Activated naive CD4-positive, alpha-beta T cell treated with anti-CD3 and anti-CD28 coated beads, Interleukin-2, amount 50 U/mL, for 24 hours (primary cell): ENCODE results near the gene AOAH.

ENCODE experiments used
- H3K27ac Mint-ChIP-seq: one replicate; pipeline ENCODE4 v1.8.0; 2021; ENCODE audit warnings: mild to moderate bottlenecking, mixed read lengths
- H3K27me3 Mint-ChIP-seq: one replicate; pipeline ENCODE4 v1.8.0; 2021; ENCODE audit warnings: mixed read lengths
- H3K36me3 Mint-ChIP-seq: one replicate; pipeline ENCODE4 v1.8.0; 2021; ENCODE audit warnings: mixed read lengths
- H3K4me1 Mint-ChIP-seq: one replicate; pipeline ENCODE4 v1.8.0; 2021; ENCODE audit warnings: mixed read lengths
- H3K4me3 Mint-ChIP-seq: one replicate; pipeline ENCODE4 v1.8.0; 2021; ENCODE audit warnings: mild to moderate bottlenecking, mixed read lengths
- H3K9me3 Mint-ChIP-seq: one replicate; pipeline ENCODE4 v1.8.0; 2021; ENCODE audit warnings: mixed read lengths

The AOAH gene

DNA sequence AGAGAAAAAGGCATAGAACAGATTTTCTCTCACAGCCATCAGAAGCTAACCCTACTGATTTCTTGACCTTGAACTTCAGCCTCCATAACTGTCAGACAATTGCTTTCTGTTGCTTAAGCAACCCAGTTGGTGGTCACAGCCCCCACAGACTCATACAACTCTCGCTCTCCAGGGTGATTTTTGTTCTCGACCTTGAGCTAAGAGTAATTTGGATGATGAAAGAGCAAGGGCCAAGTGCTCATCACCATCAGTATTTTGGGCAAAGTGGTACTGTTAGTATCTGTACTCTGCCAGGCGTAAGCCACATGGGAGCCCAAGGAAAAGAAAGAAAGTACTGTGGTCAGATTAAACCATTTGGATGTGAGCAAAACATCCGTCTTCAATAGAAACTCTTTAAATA lies 81.9 kb downstream of the AOAH start:
- no peaks in the 10 kb centered on the region for H3K27me3 Mint-ChIP-seq
- no peaks in the 10 kb centered on the region for H3K9me3 Mint-ChIP-seq
- H3K4me1 Mint-ChIP-seq, result peaks cover 91% of the 10 kb centered on the region
- H3K36me3 Mint-ChIP-seq, result no peaks in the 10 kb centered on the region
- H3K4me3 Mint-ChIP-seq, result no peak overlapping the region
- no peak overlapping the region for H3K27ac Mint-ChIP-seq

- Mint-ChIP-seq H3K36me3 (no peaks in the 10 kb centered on the region), H3K9me3 (no peaks in the 10 kb centered on the region), H3K4me1 (peaks cover 95% of the 10 kb centered on the region), H3K4me3 (no peak overlapping the region), H3K27ac (no peak overlapping the region), H3K27me3 (no peaks in the 10 kb centered on the region)
These were observed 82.3 kb downstream of the AOAH start for GRCh38 chr7:36642010-36642409.

- H3K4me3 Mint-ChIP-seq, result no peak overlapping the region
- peaks cover 96% of the 10 kb centered on the region for H3K4me1 Mint-ChIP-seq
- H3K9me3 Mint-ChIP-seq, result no peaks in the 10 kb centered on the region
- H3K36me3 Mint-ChIP-seq, result no peaks in the 10 kb centered on the region
- H3K27me3 Mint-ChIP-seq, result no peaks in the 10 kb centered on the region
- no peak overlapping the region for H3K27ac Mint-ChIP-seq
These were observed 83.6 kb downstream of the AOAH start for GRCh38 chr7:36640682-36641081.

GRCh38 chr7:36639826-36640225 lies 84.5 kb downstream of the AOAH start:
- peaks cover 91% of the 10 kb centered on the region for H3K4me1 Mint-ChIP-seq
- no peaks in the 10 kb centered on the region for H3K36me3 Mint-ChIP-seq

DNA sequence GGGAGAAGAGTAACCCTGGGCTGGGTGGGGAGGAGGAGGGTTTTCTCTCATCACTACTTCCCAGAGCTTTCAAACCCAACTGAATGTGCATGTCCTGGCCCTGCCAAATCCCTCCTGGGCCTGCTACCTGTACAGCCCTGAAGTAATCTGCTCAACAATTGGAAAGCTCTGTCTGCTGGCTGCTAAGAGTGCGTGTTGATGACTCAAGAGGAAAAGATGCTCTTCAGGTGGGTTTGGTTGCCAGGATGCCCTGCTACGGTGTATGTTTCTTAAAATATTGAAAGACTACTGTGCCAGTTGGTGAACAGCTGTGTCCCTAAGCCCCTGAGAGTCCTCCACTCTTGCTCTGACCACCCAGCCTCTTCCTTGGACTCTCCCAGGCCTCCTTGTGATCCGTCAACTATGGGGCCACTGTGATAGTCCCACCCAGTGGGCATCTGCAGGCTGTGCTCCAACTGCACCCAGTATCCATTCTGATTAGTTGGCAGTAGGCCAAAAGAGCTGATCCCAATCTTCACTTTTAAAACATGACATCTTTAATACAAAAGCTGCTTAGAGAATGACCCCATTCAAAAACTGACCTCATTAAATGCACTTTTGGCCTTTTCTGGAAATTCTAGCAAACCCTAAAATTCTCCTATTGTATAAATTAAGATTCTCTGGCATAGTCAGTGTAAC lies 85.6 kb downstream of the AOAH start:
- Mint-ChIP-seq H3K4me3 (peak overlapping the region; percentile 30), H3K27ac (peak overlapping the region; percentile 78), H3K9me3 (no peaks in the 10 kb centered on the region), H3K4me1 (peaks cover 84% of the 10 kb centered on the region), H3K36me3 (no peaks in the 10 kb centered on the region), H3K27me3 (no peaks in the 10 kb centered on the region)

More at GRCh38 chr7:36639826-36640225, 84.5 kb downstream of the AOAH start:
- H3K4me3 Mint-ChIP-seq, result peak overlapping the region; percentile 61
- no peaks in the 10 kb centered on the region for H3K9me3 Mint-ChIP-seq
- peak overlapping the region; percentile 38 for H3K27ac Mint-ChIP-seq
- no peaks in the 10 kb centered on the region for H3K27me3 Mint-ChIP-seq

DNA sequence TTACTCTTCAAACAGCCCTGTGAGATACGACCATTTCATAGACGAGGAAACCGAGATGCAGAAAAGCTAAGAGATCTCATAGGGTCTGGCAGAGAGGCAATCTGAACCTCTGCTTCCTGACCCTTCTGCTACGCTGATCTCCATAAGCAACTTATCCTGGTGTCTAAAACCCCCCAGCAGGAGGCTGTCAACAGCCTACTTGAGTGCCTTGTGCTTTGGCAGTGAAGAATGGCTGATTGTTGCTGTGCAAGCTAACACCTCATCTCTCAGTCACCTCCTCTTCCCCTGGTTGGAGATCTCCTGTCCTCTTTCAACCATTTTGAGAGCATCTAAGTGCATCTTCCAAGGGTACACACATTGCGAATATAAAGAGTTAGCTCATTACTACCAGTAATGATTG lies 86.2 kb downstream of the AOAH start:
- H3K27ac Mint-ChIP-seq, result no peak overlapping the region

GRCh38 chr7:36637417-36637816 lies 86.9 kb downstream of the AOAH start:
- Mint-ChIP-seq H3K27ac (peak overlapping the region; percentile 59), H3K36me3 (no peaks in the 10 kb centered on the region), H3K27me3 (no peaks in the 10 kb centered on the region), H3K4me1 (peaks cover 75% of the 10 kb centered on the region), H3K4me3 (no peak overlapping the region), H3K9me3 (no peaks in the 10 kb centered on the region)

More for the DNA sequence above, 86.2 kb downstream of the AOAH start:
- Mint-ChIP-seq H3K4me3 (no peak overlapping the region), H3K4me1 (peaks cover 78% of the 10 kb centered on the region), H3K36me3 (no peaks in the 10 kb centered on the region), H3K9me3 (no peaks in the 10 kb centered on the region), H3K27me3 (no peaks in the 10 kb centered on the region)

GRCh38 chr7:36636126-36636525 lies 88.2 kb downstream of the AOAH start:
- peaks cover 65% of the 10 kb centered on the region for H3K4me1 Mint-ChIP-seq

DNA sequence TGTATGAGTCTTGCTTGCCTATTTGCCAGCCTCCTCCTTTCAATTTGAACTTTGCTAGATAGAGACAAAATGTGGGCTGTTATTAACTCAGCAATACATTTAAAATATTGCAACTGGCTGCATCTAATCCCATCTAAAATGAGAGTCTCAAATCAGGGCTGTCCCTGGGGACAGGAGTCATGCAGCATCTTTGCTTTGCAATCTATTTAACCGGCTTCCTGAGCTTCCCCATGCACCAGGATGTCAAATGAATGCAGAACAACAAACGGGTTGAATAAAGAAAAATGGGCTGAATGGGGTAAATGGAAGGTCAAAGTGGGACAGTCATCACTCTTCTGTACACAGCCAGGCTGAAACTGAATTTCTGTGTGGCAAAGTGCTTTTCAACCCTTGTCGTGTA lies 89.2 kb downstream of the AOAH start:
- H3K27ac Mint-ChIP-seq, result no peak overlapping the region

More at GRCh38 chr7:36636126-36636525, 88.2 kb downstream of the AOAH start:
- H3K4me3 Mint-ChIP-seq, result no peak overlapping the region
- no peaks in the 10 kb centered on the region for H3K36me3 Mint-ChIP-seq
- H3K9me3 Mint-ChIP-seq, result no peaks in the 10 kb centered on the region
- no peaks in the 10 kb centered on the region for H3K27me3 Mint-ChIP-seq
- no peak overlapping the region for H3K27ac Mint-ChIP-seq

DNA sequence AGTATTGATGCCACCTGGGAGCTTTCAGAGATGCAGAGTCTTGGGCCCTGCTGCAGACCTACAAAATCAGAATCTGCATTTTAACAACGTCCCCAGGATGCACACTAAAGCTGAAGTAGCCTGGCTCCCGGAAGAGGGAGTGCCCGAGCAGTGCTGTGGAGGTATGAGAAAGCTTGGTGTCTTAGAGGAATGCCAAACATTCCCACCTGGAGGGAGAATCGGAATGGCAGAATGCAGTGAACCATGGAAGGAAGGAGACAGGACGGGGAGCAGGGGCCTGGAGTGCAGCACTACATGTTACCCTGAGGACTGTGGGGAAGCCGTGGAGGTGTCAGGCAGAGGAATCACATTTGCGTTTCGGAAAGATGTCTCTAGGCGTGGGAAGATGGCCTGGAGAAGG lies 90.9 kb downstream of the AOAH start:
- Mint-ChIP-seq H3K27ac (no peak overlapping the region), H3K27me3 (no peaks in the 10 kb centered on the region), H3K4me3 (no peak overlapping the region), H3K9me3 (no peaks in the 10 kb centered on the region), H3K4me1 (peaks cover 37% of the 10 kb centered on the region), H3K36me3 (no peaks in the 10 kb centered on the region)

More for the DNA sequence above, 89.2 kb downstream of the AOAH start:
- Mint-ChIP-seq H3K27me3 (no peaks in the 10 kb centered on the region), H3K4me1 (peaks cover 55% of the 10 kb centered on the region), H3K4me3 (no peak overlapping the region), H3K9me3 (no peaks in the 10 kb centered on the region), H3K36me3 (no peaks in the 10 kb centered on the region)

GRCh38 chr7:36630112-36630650 lies 94.1 kb downstream of the AOAH start:
- H3K27me3 Mint-ChIP-seq, result no peaks in the 10 kb centered on the region
- peaks cover 4% of the 10 kb centered on the region for H3K36me3 Mint-ChIP-seq
- H3K4me3 Mint-ChIP-seq, result no peak overlapping the region
- no peaks in the 10 kb centered on the region for H3K9me3 Mint-ChIP-seq
- peaks cover 17% of the 10 kb centered on the region for H3K4me1 Mint-ChIP-seq
- no peak overlapping the region for H3K27ac Mint-ChIP-seq

DNA sequence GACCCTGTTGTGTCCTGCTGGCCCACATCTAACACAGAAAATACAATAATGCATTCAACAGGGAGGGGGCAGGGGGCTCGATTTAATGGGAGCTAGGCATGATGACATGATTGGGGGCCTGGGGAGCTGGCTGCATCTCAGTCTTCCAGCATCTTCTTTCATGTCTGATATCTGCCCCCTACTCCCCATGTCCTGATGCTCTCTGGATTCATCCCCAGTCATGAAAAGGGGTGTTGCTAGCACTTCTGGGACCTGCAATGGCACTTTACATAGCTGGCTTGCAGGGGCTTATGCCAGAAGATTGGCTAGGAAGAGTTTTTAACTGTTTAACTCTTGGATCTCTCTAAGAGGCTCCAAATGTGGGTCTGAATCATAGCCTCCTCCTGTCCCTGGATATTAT lies 94.9 kb downstream of the AOAH start:
- H3K4me3 Mint-ChIP-seq, result no peak overlapping the region
- peaks cover 13% of the 10 kb centered on the region for H3K4me1 Mint-ChIP-seq
- no peaks in the 10 kb centered on the region for H3K27me3 Mint-ChIP-seq
- H3K9me3 Mint-ChIP-seq, result no peaks in the 10 kb centered on the region
- H3K27ac Mint-ChIP-seq, result no peak overlapping the region
- H3K36me3 Mint-ChIP-seq, result peaks cover 4% of the 10 kb centered on the region

GRCh38 chr7:36627836-36628235 lies 96.5 kb downstream of the AOAH start:
- Mint-ChIP-seq H3K4me1 (peaks cover 16% of the 10 kb centered on the region), H3K27me3 (no peaks in the 10 kb centered on the region), H3K27ac (no peak overlapping the region), H3K36me3 (peaks cover 4% of the 10 kb centered on the region), H3K9me3 (no peaks in the 10 kb centered on the region), H3K4me3 (no peak overlapping the region)

DNA sequence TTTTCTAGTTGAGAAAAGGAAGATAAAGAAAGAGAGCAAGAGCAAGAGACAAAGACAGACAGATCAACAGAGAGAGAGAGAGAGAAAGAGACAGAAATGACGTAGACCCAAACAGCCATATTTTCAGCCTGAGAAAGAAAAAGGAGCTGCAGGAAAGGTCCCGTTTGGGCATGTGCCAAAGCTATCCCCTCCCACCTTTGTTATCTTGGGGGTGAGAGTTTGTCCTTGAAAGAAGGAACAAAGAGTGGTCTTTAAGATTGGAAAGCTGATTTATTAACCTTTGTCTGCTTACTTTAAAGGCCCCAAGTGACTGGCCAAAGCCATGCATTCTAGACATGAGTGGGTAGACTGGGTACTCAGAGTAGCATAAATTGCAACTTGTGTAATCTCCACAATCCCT lies 98.2 kb downstream of the AOAH start:
- no peak overlapping the region for H3K4me3 Mint-ChIP-seq
- H3K27me3 Mint-ChIP-seq, result no peaks in the 10 kb centered on the region
- peaks cover 25% of the 10 kb centered on the region for H3K4me1 Mint-ChIP-seq
- H3K27ac Mint-ChIP-seq, result no peak overlapping the region
- H3K36me3 Mint-ChIP-seq, result peaks cover 4% of the 10 kb centered on the region
- H3K9me3 Mint-ChIP-seq, result no peaks in the 10 kb centered on the region

DNA sequence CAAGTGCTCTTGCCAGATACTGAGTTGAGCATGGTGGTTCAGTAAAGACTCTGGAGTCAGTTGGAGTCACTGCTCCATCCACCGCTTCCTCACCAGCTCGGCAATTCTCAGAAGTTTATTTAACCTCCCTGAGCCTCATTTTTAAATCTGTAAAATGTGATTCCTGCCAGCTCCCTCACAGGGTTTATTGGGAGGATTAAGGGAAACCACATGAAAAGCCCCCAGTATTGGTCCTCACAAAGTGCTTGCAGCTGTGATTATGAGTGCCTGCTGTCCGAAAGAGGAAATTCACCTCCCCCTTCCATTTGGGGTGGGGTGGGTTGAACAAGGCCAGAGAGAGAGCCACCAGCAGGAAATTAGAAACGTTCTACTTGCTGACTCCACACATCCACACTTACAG lies 99.0 kb downstream of the AOAH start:
- H3K9me3 Mint-ChIP-seq, result no peaks in the 10 kb centered on the region
- H3K4me1 Mint-ChIP-seq, result peaks cover 26% of the 10 kb centered on the region
- peak overlapping the region; percentile 52 for H3K27ac Mint-ChIP-seq
- peaks cover 4% of the 10 kb centered on the region for H3K36me3 Mint-ChIP-seq
- H3K27me3 Mint-ChIP-seq, result no peaks in the 10 kb centered on the region
- H3K4me3 Mint-ChIP-seq, result no peak overlapping the region

DNA sequence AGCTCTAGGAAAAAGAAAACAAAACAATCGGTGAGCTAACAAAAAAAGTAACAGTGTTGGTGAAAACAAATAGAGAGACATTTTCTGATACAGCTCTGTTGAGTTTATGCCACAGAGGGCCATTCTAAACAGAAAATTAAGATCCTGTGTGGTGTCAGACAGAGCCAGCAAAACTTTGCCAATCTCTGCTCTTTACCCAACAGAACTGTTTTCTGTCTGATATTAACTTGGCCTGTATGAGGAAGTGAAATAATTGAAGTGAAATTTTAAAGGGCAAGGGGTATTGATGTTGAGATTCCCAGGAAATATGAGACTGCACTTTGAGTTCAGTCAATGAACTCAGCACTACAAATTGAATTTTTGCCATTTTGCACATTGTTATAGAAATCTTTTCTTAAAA lies 101.0 kb downstream of the AOAH start:
- Mint-ChIP-seq H3K36me3 (peaks cover 5% of the 10 kb centered on the region), H3K9me3 (no peaks in the 10 kb centered on the region), H3K4me1 (peaks cover 26% of the 10 kb centered on the region), H3K4me3 (no peak overlapping the region), H3K27ac (no peak overlapping the region), H3K27me3 (no peaks in the 10 kb centered on the region)

- Mint-ChIP-seq H3K4me1 (peaks cover 26% of the 10 kb centered on the region), H3K36me3 (peaks cover 5% of the 10 kb centered on the region), H3K9me3 (no peaks in the 10 kb centered on the region), H3K27ac (no peak overlapping the region), H3K27me3 (no peaks in the 10 kb centered on the region), H3K4me3 (no peak overlapping the region)
These were observed 102.9 kb downstream of the AOAH start for GRCh38 chr7:36621396-36621795.
